ENCODE data around the gene HIP1. TPM values are rescaled to one million over a fixed set of nuclear protein-coding genes. Genes with fewer than 3 reads are reported as not detected.
A peak's percentile ranks its signal among the peaks of the same experiment; 100 is the strongest.
"Not testable (repeated sequence)": the region's sequence is repeated elsewhere in the genome, so short reads cannot be mapped to it uniquely, and the experiment has no call there.

The HIP1 gene
- total and polyA plus RNA-seq, 7 donors, result 1.2 to 11.9 (median 7.2) TPM

DNA sequence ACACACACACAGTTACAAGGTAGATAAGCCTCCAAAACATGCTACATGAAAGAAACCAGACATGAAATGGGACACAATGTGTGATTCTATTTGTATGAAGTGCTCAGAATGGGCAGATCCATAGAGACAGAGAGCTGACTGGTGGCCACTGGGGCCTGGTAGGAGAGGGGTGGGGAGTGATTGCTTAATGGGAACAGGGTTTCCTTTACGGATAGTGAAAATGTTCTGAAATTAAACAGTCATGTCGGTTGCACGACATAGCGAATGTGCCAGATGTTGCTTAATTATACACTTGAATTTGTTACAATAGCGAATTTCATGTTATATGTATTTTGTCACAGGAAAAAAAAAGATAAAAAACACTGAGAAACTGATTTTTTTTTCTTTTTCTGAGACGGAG is 124.3 kb downstream of the HIP1 start:
- H3K9me3 ChIP-seq, result no peaks in the 10 kb centered on the region
- no peaks in the 10 kb centered on the region for H3K4me1 ChIP-seq
- H3K27ac ChIP-seq, result no peak overlapping the region
- WGBS, 2 donors, result 87 to 91% methylated on average over 6 of the region's 6 CpGs
- H3K27me3 ChIP-seq, result no peaks in the 10 kb centered on the region
- DNase-seq, result no peak
- TF ChIP-seq POLR2AphosphoS5 (IDR thresholded peaks at IDR 0.05) (no peak), EP300 (IDR thresholded peaks at IDR 0.05) (no peak), POLR2A (IDR thresholded peaks at IDR 0.05) (no peak)
- TF ChIP-seq, protein P1, sequence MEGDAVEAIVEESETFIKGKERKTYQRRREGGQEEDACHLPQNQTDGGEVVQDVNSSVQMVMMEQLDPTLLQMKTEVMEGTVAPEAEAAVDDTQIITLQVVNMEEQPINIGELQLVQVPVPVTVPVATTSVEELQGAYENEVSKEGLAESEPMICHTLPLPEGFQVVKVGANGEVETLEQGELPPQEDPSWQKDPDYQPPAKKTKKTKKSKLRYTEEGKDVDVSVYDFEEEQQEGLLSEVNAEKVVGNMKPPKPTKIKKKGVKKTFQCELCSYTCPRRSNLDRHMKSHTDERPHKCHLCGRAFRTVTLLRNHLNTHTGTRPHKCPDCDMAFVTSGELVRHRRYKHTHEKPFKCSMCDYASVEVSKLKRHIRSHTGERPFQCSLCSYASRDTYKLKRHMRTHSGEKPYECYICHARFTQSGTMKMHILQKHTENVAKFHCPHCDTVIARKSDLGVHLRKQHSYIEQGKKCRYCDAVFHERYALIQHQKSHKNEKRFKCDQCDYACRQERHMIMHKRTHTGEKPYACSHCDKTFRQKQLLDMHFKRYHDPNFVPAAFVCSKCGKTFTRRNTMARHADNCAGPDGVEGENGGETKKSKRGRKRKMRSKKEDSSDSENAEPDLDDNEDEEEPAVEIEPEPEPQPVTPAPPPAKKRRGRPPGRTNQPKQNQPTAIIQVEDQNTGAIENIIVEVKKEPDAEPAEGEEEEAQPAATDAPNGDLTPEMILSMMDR (IDR thresholded peaks at IDR 0.05), result no peak
- no peaks in the 10 kb centered on the region for H3K36me3 ChIP-seq
- H3K4me3 ChIP-seq, result no peak overlapping the region
- intact Hi-C loops (cut with DNase I), result no loop called here

DNA sequence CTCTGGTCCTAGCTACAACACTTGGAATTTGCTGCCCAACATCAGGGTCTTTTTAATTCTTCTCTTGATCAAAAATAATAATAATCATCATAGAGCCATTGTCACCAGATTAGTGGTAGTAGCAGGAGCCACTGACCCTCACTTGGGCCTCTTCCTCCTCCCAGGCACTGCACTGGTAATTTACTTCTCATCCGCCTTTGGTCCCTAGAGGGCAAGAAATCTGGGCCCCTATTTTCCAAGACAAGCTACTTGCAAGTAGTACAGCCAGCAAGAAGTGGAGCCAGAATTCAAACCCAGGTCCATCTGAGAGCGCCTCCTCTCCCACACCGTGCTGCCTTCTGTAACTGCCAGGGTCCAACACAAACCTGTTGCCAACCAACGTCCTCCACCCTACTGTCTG is 125.4 kb downstream of the HIP1 start:
- no peak overlapping the region for H3K4me3 ChIP-seq
- no peaks in the 10 kb centered on the region for H3K4me1 ChIP-seq
- DNase-seq, result no peak
- TF ChIP-seq, protein P1 (IDR thresholded peaks at IDR 0.05), result no peak
- TF ChIP-seq POLR2A (IDR thresholded peaks at IDR 0.05), result no peak
- TF ChIP-seq POLR2AphosphoS5 (IDR thresholded peaks at IDR 0.05), result no peak
- no peak for TF ChIP-seq EP300 (IDR thresholded peaks at IDR 0.05)
- no peak overlapping the region for H3K27ac ChIP-seq
- intact Hi-C loops (cut with DNase I), result no loop called here
- no peaks in the 10 kb centered on the region for H3K9me3 ChIP-seq
- 90 to 92% methylated on average over 4 of the region's 4 CpGs for WGBS, 2 donors
- no peaks in the 10 kb centered on the region for H3K27me3 ChIP-seq
- no peaks in the 10 kb centered on the region for H3K36me3 ChIP-seq

DNA sequence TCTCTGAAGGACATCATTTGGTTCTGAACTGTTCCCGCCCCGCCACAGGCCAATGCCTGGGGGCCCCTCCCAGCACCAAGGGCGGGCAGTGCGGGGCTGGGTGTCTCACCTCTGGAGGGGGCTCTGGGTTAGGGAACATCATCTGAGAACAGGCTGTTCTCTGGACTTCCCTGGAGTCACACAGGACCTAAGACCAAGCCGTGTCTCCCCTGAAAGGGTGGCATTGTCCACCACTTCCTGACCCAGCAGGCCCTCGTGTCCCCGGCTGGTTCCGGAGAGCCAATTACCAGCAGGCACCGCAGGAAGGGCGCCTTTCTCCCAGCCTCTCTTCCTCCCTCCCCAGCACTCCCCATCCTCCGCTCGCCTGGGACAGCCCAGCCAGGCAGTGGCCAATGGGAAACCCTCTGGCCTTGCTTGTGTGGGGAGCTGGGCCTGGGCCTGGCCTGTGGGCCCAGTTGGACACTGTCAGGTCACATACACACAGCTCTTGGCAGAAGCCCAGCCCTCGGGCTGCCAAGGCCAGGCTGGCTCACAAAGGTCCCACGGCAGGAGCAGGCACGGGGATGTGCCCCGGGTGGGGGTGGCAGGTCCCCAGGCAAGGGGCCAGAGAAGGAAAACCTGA is 127.1 kb downstream of the HIP1 start:
- H3K36me3 ChIP-seq, result no peaks in the 10 kb centered on the region
- no peaks in the 10 kb centered on the region for H3K4me1 ChIP-seq
- intact Hi-C loops (cut with DNase I), result no loop called here
- no peaks in the 10 kb centered on the region for H3K9me3 ChIP-seq
- H3K27ac ChIP-seq, result peak overlapping the region in 3 of 4 donors; percentile 53 to 77 (median 57)
- WGBS, 2 donors, result 83 to 90% methylated on average over 16 of the region's 16 CpGs
- no peak overlapping the region for H3K4me3 ChIP-seq
- DNase-seq, result peak; percentile 84
- H3K27me3 ChIP-seq, result no peaks in the 10 kb centered on the region
- TF ChIP-seq, protein P1 (IDR thresholded peaks at IDR 0.05), result no peak
- peak in 3 of 4 donors; percentile 32 to 44 (median 37) for TF ChIP-seq POLR2AphosphoS5 (IDR thresholded peaks at IDR 0.05)
- no peak for TF ChIP-seq POLR2A (IDR thresholded peaks at IDR 0.05)
- peak in 1 of 4 donors; percentile 36 for TF ChIP-seq EP300 (IDR thresholded peaks at IDR 0.05)

DNA sequence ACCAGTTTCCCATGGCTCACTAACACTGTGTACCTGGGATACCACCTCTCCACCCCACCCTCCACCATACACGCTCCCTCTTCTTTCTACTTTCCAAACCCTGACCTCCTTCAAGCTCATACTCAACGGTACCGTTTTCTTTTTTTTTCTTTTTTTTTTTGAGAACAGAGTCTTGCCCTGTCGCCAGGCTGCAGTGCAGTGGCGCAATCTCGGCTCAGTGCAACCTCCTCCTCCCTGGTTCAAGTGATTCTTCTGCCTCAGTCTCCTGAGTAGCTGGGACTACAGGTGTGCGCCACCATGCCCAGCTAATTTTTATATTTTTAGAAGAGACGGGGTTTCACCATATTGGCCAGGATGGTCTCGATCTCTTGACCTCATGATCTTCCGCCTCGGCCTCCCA is 129.3 kb downstream of the HIP1 start:
- H3K4me1 ChIP-seq; H3K9me3 ChIP-seq; H3K27me3 ChIP-seq; H3K4me3 ChIP-seq; H3K27ac ChIP-seq; H3K36me3 ChIP-seq; intact Hi-C loops (cut with DNase I); DNase-seq: not testable (repeated sequence)
- WGBS, 2 donors, result 90 to 92% methylated on average over 11 of the region's 11 CpGs

DNA sequence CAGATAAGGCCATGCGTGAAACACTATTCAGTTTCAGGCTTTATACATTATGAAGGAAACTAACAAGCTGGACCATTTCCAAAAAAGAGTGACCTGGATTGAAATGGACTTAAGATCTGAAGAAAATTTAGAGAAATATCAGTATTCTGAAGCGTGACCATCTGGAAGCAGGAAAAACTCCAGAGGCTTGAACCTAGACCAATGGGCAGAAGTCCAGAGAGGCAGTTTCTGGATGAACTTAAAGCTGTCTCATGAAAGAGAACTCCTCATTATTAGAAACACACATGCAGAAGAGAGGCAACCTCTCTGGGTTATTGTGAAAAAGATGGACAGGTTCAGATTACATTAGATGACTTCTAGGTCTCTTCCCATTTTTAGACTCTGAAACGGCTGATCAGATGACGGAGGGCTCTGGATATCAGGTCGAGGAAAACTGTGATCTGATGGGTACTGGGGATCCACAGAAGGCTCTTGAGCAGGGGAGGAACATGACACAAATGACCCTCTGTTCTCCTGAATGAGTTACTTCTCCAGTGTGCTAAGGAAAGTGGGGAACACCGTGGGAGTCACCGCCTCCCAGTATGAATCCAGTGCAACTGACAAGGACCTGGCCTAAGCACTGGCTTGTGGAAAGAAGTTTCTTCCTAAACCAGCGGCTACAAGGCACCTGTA is 130.2 kb downstream of the HIP1 start:
- WGBS, 2 donors, result 90 to 91% methylated on average over 8 of the region's 8 CpGs
- intact Hi-C loops (cut with DNase I), result no loop called here
- TF ChIP-seq POLR2A (IDR thresholded peaks at IDR 0.05), result no peak
- TF ChIP-seq, protein P1 (IDR thresholded peaks at IDR 0.05), result no peak
- no peak for TF ChIP-seq EP300 (IDR thresholded peaks at IDR 0.05)
- TF ChIP-seq POLR2AphosphoS5 (IDR thresholded peaks at IDR 0.05), result no peak
- H3K4me1 ChIP-seq, result no peaks in the 10 kb centered on the region
- H3K9me3 ChIP-seq, result no peaks in the 10 kb centered on the region
- H3K36me3 ChIP-seq, result no peaks in the 10 kb centered on the region
- no peak overlapping the region for H3K27ac ChIP-seq
- no peak for DNase-seq
- H3K27me3 ChIP-seq, result no peaks in the 10 kb centered on the region
- no peak overlapping the region for H3K4me3 ChIP-seq

All from sigmoid colon (tissue), 7 donors.